Measurements from ENCODE around the gene NAALADL2. TPM values are rescaled to one million over a fixed set of nuclear protein-coding genes. Genes with fewer than 3 reads are reported as not detected.

Gene NAALADL2
- total and polyA plus RNA-seq, 9 of the 15 experiments (the other 6 are each of a cell fraction or from before 2014, with no cell fraction given) = 0.29 to 1.1 (median 0.79) TPM; not detected in 1

DNA sequence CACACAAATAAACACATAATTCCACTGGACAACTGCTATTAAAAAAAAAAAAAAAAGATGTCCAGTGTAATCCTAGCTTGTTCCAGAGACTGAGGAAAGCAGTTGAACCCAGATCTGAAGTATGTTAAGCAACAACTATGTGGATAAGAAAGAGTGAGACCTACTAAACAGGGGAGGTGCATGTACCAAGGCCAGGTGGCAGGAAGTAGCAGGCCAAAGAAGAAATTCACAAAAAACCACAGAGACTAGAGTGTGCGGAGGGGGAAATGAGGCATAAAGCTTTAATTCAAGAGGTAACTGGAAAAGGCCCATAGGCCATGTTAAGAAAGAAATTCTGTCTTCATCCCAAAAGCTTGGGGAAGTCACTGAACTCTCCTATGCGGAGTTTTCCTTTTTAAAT lies 490.0 kb downstream of the NAALADL2 start:
- Histone ChIP-seq H3K4me1 (replicated peaks in 1 of 2; ENCODE audit: control insufficient read depth in 2 of 2, insufficient read depth in 2 of 2, low read length in 2 of 2) (no peaks in the 10 kb centered on the region), H3K27me3 (ENCODE audit: control insufficient read depth in 2 of 2, insufficient read depth in 2 of 2, low read length in 2 of 2) (no peaks in the 10 kb centered on the region), H3K9me1 (ENCODE audit: control insufficient read depth, insufficient read depth, low read length) (no peaks in the 10 kb centered on the region), H3K36me3 (ENCODE audit: control insufficient read depth, insufficient read depth, low read length) (no peaks in the 10 kb centered on the region), H3K27ac (ENCODE audit: extremely low read depth, low read depth, low read length) (no peak overlapping the region), H3K79me2 (ENCODE audit: control insufficient read depth, insufficient read depth, low read length) (no peaks in the 10 kb centered on the region), H2AFZ (ENCODE audit: low read depth, low read length) (no peak overlapping the region), H3K9me3 (replicated peaks; ENCODE audit: control insufficient read depth, insufficient read depth, low read depth, low read length) (peaks cover 2% of the 10 kb centered on the region; the same call in 1 of the 2 replicates), H3K4me2 (ENCODE audit: insufficient read depth, low read length) (no peak overlapping the region), H4K20me1 (replicated peaks; ENCODE audit: control insufficient read depth, insufficient read depth, low read length) (no peaks in the 10 kb centered on the region), H3K9ac (ENCODE audit: insufficient read depth in 1 of 2, low read depth in 2 of 2, low read length in 2 of 2) (no peak overlapping the region), H3K4me3 (no peak overlapping the region)
- DNase-seq (ENCODE audit: extremely low read depth in 1 of 4, low spot score in 3 of 4) (no peak), ATAC-seq (no peak), FAIRE-seq (no peak)
- CTCF ChIA-PET (ENCODE audit: low intra/inter-chr PET ratio) = no interaction called here
- in situ Hi-C loops (cut with MboI) = no loop called here
- intact Hi-C loops (cut with micrococcal nuclease) = no loop called here
- no TSS peak for BruUV-seq (replicated peaks)
- POLR2A ChIA-PET = no interaction called here
- WGBS (ENCODE audit: insufficient coverage, low coverage, missing lambda C conversion rate) = 14% methylated on average over 2 of the region's 2 CpGs
- TF ChIP-seq HMG20B (CRISPR knock-in tag; IDR thresholded peaks at IDR 0.05) (no peak), ZNF785 (CRISPR knock-in tag; IDR thresholded peaks at IDR 0.05) (no peak), RNF2 (IDR thresholded peaks at IDR 0.05) (no peak), RB1 (IDR thresholded peaks at IDR 0.05; ENCODE audit: low read depth) (no peak), SIX5 (IDR thresholded peaks at IDR 0.05; ENCODE audit: borderline replicate concordance in 1 of 2, insufficient read depth in 1 of 2, low read depth in 1 of 2, low read length in 2 of 2) (no peak), ZNF232 (CRISPR knock-in tag; IDR thresholded peaks at IDR 0.05) (no peak), SMARCE1 (IDR thresholded peaks at IDR 0.05) (no peak), ESRRA (IDR thresholded peaks at IDR 0.05; ENCODE audit: borderline replicate concordance, low read depth) (no peak), ZNF717 (CRISPR knock-in tag; IDR thresholded peaks at IDR 0.05) (no peak)
- TF ChIP-seq, protein P1, sequence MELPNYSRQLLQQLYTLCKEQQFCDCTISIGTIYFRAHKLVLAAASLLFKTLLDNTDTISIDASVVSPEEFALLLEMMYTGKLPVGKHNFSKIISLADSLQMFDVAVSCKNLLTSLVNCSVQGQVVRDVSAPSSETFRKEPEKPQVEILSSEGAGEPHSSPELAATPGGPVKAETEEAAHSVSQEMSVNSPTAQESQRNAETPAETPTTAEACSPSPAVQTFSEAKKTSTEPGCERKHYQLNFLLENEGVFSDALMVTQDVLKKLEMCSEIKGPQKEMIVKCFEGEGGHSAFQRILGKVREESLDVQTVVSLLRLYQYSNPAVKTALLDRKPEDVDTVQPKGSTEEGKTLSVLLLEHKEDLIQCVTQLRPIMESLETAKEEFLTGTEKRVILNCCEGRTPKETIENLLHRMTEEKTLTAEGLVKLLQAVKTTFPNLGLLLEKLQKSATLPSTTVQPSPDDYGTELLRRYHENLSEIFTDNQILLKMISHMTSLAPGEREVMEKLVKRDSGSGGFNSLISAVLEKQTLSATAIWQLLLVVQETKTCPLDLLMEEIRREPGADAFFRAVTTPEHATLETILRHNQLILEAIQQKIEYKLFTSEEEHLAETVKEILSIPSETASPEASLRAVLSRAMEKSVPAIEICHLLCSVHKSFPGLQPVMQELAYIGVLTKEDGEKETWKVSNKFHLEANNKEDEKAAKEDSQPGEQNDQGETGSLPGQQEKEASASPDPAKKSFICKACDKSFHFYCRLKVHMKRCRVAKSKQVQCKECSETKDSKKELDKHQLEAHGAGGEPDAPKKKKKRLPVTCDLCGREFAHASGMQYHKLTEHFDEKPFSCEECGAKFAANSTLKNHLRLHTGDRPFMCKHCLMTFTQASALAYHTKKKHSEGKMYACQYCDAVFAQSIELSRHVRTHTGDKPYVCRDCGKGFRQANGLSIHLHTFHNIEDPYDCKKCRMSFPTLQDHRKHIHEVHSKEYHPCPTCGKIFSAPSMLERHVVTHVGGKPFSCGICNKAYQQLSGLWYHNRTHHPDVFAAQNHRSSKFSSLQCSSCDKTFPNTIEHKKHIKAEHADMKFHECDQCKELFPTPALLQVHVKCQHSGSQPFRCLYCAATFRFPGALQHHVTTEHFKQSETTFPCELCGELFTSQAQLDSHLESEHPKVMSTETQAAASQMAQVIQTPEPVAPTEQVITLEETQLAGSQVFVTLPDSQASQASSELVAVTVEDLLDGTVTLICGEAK (IDR thresholded peaks at IDR 0.05) = no peak
- TF ChIP-seq, protein P1 (CRISPR knock-in tag; IDR thresholded peaks at IDR 0.05) = no peak
- TF ChIP-seq, protein P2, sequence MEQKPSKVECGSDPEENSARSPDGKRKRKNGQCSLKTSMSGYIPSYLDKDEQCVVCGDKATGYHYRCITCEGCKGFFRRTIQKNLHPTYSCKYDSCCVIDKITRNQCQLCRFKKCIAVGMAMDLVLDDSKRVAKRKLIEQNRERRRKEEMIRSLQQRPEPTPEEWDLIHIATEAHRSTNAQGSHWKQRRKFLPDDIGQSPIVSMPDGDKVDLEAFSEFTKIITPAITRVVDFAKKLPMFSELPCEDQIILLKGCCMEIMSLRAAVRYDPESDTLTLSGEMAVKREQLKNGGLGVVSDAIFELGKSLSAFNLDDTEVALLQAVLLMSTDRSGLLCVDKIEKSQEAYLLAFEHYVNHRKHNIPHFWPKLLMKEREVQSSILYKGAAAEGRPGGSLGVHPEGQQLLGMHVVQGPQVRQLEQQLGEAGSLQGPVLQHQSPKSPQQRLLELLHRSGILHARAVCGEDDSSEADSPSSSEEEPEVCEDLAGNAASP (IDR thresholded peaks at IDR 0.05) = no peak
